Left lung (tissue), 10 donors: ENCODE data around the gene ZNF101. TPM values are rescaled to one million over a fixed set of nuclear protein-coding genes. Genes with fewer than 3 reads are reported as not detected.

ENCODE experiments used
- ATAC-seq: fragments of 200-7000 bp; cut with Tn5 transposase; one replicate; pipeline ENCODE4 v1.9.1; 2020; ENCODE audit warnings: moderate library complexity
- DNase-seq, 4 donors: peaks; one replicate each; pipeline ENCODE4 v3.0.0-alpha.2; 2013 to 2020
- H3K27ac ChIP-seq, 2 donors: fragments of 200-600 bp; sonication (generic) in 1 of 2; one replicate each; pipeline versions ENCODE4 v1.5.0 to v1.8.0; 2020 to 2021
- H3K27me3 ChIP-seq, 2 donors: fragments of 200-600 bp; sonication (generic) in 1 of 2; one replicate each; pipeline versions ENCODE4 v1.5.0 to v1.8.0; 2020 to 2021
- H3K36me3 ChIP-seq, 2 donors: fragments of 200-600 bp; sonication (generic) in 1 of 2; one replicate each; pipeline versions ENCODE4 v1.5.0 to v1.8.0; 2020 to 2021
- H3K4me1 ChIP-seq, 2 donors: fragments of 200-600 bp; one replicate each; pipeline ENCODE4 v1.8.0; 2021
- H3K4me3 ChIP-seq, 2 donors: fragments of 200-600 bp; sonication (generic) in 1 of 2; one replicate each; pipeline versions ENCODE4 v1.5.0 to v1.8.0; 2020 to 2021; ENCODE audit warnings: mild to moderate bottlenecking in 1 of 2
- H3K9me3 ChIP-seq, 2 donors: fragments of 200-600 bp; sonication (generic) in 1 of 2; one replicate each; pipeline versions ENCODE4 v1.5.0 to v1.8.0; 2020 to 2021
- intact Hi-C, 2 donors: fragments of 100-400 bp; cut with DNase I; formaldehyde crosslinking; loops; one replicate each; pipeline versions ENCODE4 v1.11.2 to v1.14.2; 2022
- polyA plus RNA-seq, 6 donors: library from polyadenylated mRNA; unstranded; fragments of 120-200 nt; gene quantifications; one replicate each; pipeline ENCODE4 v1.2.1, GENCODE V29; 2013; ENCODE audit not compliant: insufficient read length in 6 of 6
- total RNA-seq, 2 donors: library from RNA; stranded (reverse); fragmentation: NEBNext Ultra II Directional; extraction: Animal tissue kit (Norgen Biotek cat#: 25700); gene quantifications; one replicate each; pipeline ENCODE4 v1.2.1, GENCODE V29; 2021
- TF ChIP-seq, protein P1 (sequence below), 2 donors: fragments of 200-600 bp; sonication (generic) in 1 of 2; IDR thresholded peaks; one replicate each; pipeline versions ENCODE4 v1.5.0 to v1.8.0; 2021; ENCODE audit warnings: antibody characterized with exemption in 2 of 2
- donor health status: DM: no; HTN: yes; CAD: no.
- donor health status: DM: no; HTN: no; CAD: no.

Gene ZNF101
- total and polyA plus RNA-seq, 8 donors = 9.7 to 17.5 (median 13.5) TPM

DNA sequence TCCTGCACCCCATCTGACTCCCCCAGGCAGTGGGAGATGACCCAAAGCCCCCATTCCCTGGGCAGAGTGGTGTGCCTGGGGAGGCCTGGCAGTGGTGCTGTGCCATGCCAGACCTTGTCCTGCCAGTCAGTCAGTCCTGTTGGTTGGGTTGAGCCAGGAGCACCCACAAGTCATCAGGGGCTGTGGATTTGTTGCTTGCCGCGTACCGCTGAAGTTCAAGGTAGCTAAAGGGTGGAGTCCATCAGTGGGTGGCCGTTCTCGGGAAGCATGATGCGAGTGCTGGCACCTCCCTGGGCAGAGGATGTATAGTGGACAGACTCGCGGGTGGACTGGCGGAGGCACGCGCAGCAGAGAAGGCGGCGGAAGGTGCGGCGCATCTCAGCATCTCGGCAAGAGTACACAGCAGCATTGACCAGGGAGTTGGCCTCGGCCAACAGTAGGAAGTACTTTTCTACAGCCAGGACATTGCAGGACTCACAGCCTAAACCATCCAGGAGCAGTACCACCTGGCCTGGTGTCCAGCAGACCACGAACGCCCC is 44.5 kb upstream of the ZNF101 start:
- peaks cover 0 to 11% of the 10 kb centered on the region in 2 donors for H3K27me3 ChIP-seq
- TF ChIP-seq, protein P1, sequence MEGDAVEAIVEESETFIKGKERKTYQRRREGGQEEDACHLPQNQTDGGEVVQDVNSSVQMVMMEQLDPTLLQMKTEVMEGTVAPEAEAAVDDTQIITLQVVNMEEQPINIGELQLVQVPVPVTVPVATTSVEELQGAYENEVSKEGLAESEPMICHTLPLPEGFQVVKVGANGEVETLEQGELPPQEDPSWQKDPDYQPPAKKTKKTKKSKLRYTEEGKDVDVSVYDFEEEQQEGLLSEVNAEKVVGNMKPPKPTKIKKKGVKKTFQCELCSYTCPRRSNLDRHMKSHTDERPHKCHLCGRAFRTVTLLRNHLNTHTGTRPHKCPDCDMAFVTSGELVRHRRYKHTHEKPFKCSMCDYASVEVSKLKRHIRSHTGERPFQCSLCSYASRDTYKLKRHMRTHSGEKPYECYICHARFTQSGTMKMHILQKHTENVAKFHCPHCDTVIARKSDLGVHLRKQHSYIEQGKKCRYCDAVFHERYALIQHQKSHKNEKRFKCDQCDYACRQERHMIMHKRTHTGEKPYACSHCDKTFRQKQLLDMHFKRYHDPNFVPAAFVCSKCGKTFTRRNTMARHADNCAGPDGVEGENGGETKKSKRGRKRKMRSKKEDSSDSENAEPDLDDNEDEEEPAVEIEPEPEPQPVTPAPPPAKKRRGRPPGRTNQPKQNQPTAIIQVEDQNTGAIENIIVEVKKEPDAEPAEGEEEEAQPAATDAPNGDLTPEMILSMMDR (IDR thresholded peaks at IDR 0.05) = no peak
- DNase-seq = peak in 1 of 4 donors; percentile 59
- H3K27ac ChIP-seq = no peak overlapping the region
- intact Hi-C loops = no loop called here
- H3K36me3 ChIP-seq = peaks cover 0 to 21% of the 10 kb centered on the region in 2 donors
- no peak overlapping the region for H3K4me3 ChIP-seq
- H3K4me1 ChIP-seq = peaks cover 7 to 22% of the 10 kb centered on the region in 2 donors
- no peaks in the 10 kb centered on the region for H3K9me3 ChIP-seq
- ATAC-seq = no peak

GRCh38 chr19:19626516-19627472 is 41.8 kb upstream of the ZNF101 start:
- Histone ChIP-seq H3K36me3 (peaks cover 0 to 45% of the 10 kb centered on the region in 2 donors), H3K27me3 (peaks cover 0 to 11% of the 10 kb centered on the region in 2 donors), H3K4me3 (peak overlapping the region in 1 of 2 donors; percentile 50), H3K27ac (no peak overlapping the region), H3K9me3 (no peaks in the 10 kb centered on the region), H3K4me1 (peaks cover 7 to 21% of the 10 kb centered on the region in 2 donors)
- DNase-seq (no peak), ATAC-seq (no peak)
- TF ChIP-seq, protein P1 (IDR thresholded peaks at IDR 0.05) = no peak
- intact Hi-C loops = no loop called here

GRCh38 chr19:19627621-19628500 is 40.8 kb upstream of the ZNF101 start, which contains the start of gene LPAR2:
Gene LPAR2, minus strand, starts transcription at chr19:19628220. Its CDS starts 945 bp downstream, at chr19:19627275.
- TF ChIP-seq, protein P1 (IDR thresholded peaks at IDR 0.05) = no peak
- peaks cover 7 to 21% of the 10 kb centered on the region in 2 donors for H3K4me1 ChIP-seq
- H3K27me3 ChIP-seq = peaks cover 0 to 11% of the 10 kb centered on the region in 2 donors
- peaks cover 0 to 56% of the 10 kb centered on the region in 2 donors for H3K36me3 ChIP-seq
- no peaks in the 10 kb centered on the region for H3K9me3 ChIP-seq
- intact Hi-C loops = no loop called here
- peak within 1 kb of the TSS in 1 of 2 donors; percentile 65 for H3K27ac ChIP-seq
- ATAC-seq = peak; percentile 95
- H3K4me3 ChIP-seq = peak within 1 kb of the TSS; percentile 50 to 53
- peak in 3 of 4 donors; percentile 63 to 91 (median 69) for DNase-seq

- Histone ChIP-seq H3K4me1 (peaks cover 7 to 21% of the 10 kb centered on the region in 2 donors), H3K27me3 (peaks cover 0 to 11% of the 10 kb centered on the region in 2 donors), H3K27ac (peak overlapping the region in 1 of 2 donors; percentile 65), H3K4me3 (peak overlapping the region; percentile 50 to 53), H3K36me3 (peaks cover 0 to 57% of the 10 kb centered on the region in 2 donors), H3K9me3 (no peaks in the 10 kb centered on the region)
- DNase-seq (peak; percentile 43 to 86 (median 66)), ATAC-seq (peak; percentile 62)
- TF ChIP-seq, protein P1 (IDR thresholded peaks at IDR 0.05) = no peak
- intact Hi-C loops = no loop called here
These were observed 40.0 kb upstream of the ZNF101 start for GRCh38 chr19:19628501-19629134.
